ENCODE measurements around the gene PPIL1. TPM values are rescaled to one million over a fixed set of nuclear protein-coding genes. Genes with fewer than 3 reads are reported as not detected.
A peak's percentile ranks its signal among the peaks of the same experiment; 100 is the strongest.

The PPIL1 gene
- total and polyA plus RNA-seq, 2 of the 13 experiments (the other 11 are each of a cell fraction or from before 2014, with no cell fraction given) = 74.2 to 144 TPM

DNA sequence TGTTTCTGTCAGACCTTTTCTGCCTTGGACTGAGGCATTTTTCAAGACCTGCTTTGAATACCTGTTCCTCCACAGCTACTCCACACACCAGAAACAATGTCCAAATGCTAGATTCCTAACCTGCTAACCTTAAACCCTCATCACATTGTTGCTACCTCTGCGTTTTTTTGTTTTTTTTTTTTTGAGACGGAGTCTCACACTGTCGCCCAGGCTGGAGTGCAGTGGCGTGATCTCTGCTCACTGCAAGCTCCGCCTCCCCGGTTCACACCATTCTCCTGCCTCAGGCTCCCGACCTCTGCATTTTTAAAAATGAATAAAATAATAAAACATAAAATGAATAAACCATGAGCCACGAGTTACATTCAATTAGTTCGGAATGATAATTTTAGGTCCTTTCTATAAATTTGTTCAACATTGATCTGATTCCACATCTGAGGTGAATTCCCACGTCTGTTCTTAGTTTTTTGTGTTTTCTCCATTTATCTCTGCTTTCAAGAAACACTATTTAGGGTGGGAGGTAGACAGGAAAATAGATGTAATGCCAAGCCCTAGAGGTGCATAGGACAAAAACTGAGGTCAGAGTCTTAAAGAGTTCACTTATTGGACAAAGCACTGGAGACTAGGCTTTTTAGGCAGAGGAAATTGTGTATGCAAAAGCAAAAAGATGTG lies 12.5 kb upstream of the PPIL1 start (continued):
- TF ChIP-seq, protein P1, sequence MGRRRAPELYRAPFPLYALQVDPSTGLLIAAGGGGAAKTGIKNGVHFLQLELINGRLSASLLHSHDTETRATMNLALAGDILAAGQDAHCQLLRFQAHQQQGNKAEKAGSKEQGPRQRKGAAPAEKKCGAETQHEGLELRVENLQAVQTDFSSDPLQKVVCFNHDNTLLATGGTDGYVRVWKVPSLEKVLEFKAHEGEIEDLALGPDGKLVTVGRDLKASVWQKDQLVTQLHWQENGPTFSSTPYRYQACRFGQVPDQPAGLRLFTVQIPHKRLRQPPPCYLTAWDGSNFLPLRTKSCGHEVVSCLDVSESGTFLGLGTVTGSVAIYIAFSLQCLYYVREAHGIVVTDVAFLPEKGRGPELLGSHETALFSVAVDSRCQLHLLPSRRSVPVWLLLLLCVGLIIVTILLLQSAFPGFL (CRISPR knock-in tag; IDR thresholded peaks at IDR 0.05) = no peak
- TF ChIP-seq HOXD1 (CRISPR knock-in tag; IDR thresholded peaks at IDR 0.05) (no peak), CHD2 (IDR thresholded peaks at IDR 0.05; ENCODE audit: low read depth, low read length) (no peak), ZNF747 (CRISPR knock-in tag; IDR thresholded peaks at IDR 0.05; ENCODE audit: borderline replicate concordance) (no peak), FOXA1 (IDR thresholded peaks at IDR 0.05) (no peak), FOXA1 (CRISPR knock-in tag; IDR thresholded peaks at IDR 0.05) (no peak), PPARG (CRISPR knock-in tag; conservative IDR thresholded peaks at IDR 0.05) (no peak), ZNF18 (CRISPR knock-in tag; IDR thresholded peaks at IDR 0.05; ENCODE audit: insufficient replicate concordance) (peak; percentile 99), SKI (IDR thresholded peaks at IDR 0.05; ENCODE audit: partially characterized antibody) (no peak), MED8 (CRISPR knock-in tag; IDR thresholded peaks at IDR 0.05; ENCODE audit: insufficient replicate concordance) (no peak), ATF7 (IDR thresholded peaks at IDR 0.05) (no peak), ATF7 (CRISPR knock-in tag; IDR thresholded peaks at IDR 0.05) (no peak), KMT2B (CRISPR knock-in tag; IDR thresholded peaks at IDR 0.05) (peak; percentile 23; the same call in 1 of the 2 replicates), ZNF362 (CRISPR knock-in tag; IDR thresholded peaks at IDR 0.05; ENCODE audit: borderline replicate concordance) (peak; percentile 82; the same call in 1 of the 2 replicates), NR2F6 (IDR thresholded peaks at IDR 0.05) (0 out of 2 replicates have a peak, but pooled peaks have one; percentile 25), NR2F6 (CRISPR knock-in tag; IDR thresholded peaks at IDR 0.05) (no peak), ZNF432 (CRISPR knock-in tag; IDR thresholded peaks at IDR 0.05; ENCODE audit: borderline replicate concordance) (no peak), RELA (CRISPR knock-in tag; IDR thresholded peaks at IDR 0.05) (no peak), ZNF431 (CRISPR knock-in tag; IDR thresholded peaks at IDR 0.05; ENCODE audit: borderline replicate concordance, low read depth) (no peak), JARID2 (CRISPR knock-in tag; IDR thresholded peaks at IDR 0.05; ENCODE audit: insufficient replicate concordance) (no peak), GFI1 (CRISPR knock-in tag; IDR thresholded peaks at IDR 0.05; ENCODE audit: borderline replicate concordance) (0 out of 2 replicates have a peak, but pooled peaks have one; percentile 33), MLLT10 (CRISPR knock-in tag; IDR thresholded peaks at IDR 0.05) (no peak), ZNF546 (CRISPR knock-in tag; conservative IDR thresholded peaks at IDR 0.05) (no peak), ZNF724P (CRISPR knock-in tag; IDR thresholded peaks at IDR 0.05; ENCODE audit: borderline replicate concordance) (no peak)
- TF ChIP-seq, protein P2, sequence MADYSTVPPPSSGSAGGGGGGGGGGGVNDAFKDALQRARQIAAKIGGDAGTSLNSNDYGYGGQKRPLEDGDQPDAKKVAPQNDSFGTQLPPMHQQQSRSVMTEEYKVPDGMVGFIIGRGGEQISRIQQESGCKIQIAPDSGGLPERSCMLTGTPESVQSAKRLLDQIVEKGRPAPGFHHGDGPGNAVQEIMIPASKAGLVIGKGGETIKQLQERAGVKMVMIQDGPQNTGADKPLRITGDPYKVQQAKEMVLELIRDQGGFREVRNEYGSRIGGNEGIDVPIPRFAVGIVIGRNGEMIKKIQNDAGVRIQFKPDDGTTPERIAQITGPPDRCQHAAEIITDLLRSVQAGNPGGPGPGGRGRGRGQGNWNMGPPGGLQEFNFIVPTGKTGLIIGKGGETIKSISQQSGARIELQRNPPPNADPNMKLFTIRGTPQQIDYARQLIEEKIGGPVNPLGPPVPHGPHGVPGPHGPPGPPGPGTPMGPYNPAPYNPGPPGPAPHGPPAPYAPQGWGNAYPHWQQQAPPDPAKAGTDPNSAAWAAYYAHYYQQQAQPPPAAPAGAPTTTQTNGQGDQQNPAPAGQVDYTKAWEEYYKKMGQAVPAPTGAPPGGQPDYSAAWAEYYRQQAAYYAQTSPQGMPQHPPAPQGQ (CRISPR knock-in tag; IDR thresholded peaks at IDR 0.05; ENCODE audit: borderline replicate concordance) = no peak

All from HepG2 (cell line).